KMS-11 (cell line): Measurements from ENCODE around the gene CD8B2.
"Not testable (repeated sequence)": the region's sequence is repeated elsewhere in the genome, so short reads cannot be mapped to it uniquely, and the experiment has no call there.

Experiments
- H2AFZ ChIP-seq: fragments of 200-600 bp; sonication (generic); 2 replicates; pipeline ENCODE4 v1.6.1; 2016; ENCODE audit warnings: antibody characterized with exemption, mixed run types, low read depth
- H3K27ac ChIP-seq: fragments of 200-600 bp; sonication (generic); 2 replicates; pipeline ENCODE4 v1.6.1; 2016; ENCODE audit warnings: mild to moderate bottlenecking, mixed run types
- H3K27me3 ChIP-seq: fragments of 200-600 bp; sonication (generic); 2 replicates; pipeline ENCODE4 v1.6.1; 2017; ENCODE audit warnings: mild to moderate bottlenecking, low read depth, mixed run types, moderate library complexity; ENCODE audit not compliant: insufficient read depth
- H3K36me3 ChIP-seq: fragments of 200-600 bp; sonication (generic); 2 replicates; pipeline ENCODE4 v1.6.1; 2017; ENCODE audit warnings: mild to moderate bottlenecking, mixed run types; ENCODE audit not compliant: insufficient read depth
- H3K4me1 ChIP-seq: fragments of 200-600 bp; sonication (generic); 2 replicates; pipeline ENCODE4 v1.6.1; 2016; ENCODE audit warnings: mild to moderate bottlenecking, low read depth, mixed run types; ENCODE audit not compliant: poor library complexity, severe bottlenecking
- H3K4me2 ChIP-seq: fragments of 200-600 bp; sonication (generic); 2 replicates; pipeline ENCODE4 v1.7.0; 2016; ENCODE audit warnings: mild to moderate bottlenecking, mixed run types
- H3K4me3 ChIP-seq: fragments of 200-600 bp; sonication (generic); IDR thresholded peaks from 2 replicates; pipeline ENCODE4 v1.6.1; 2017; ENCODE audit warnings: low read depth, low read length, mixed read lengths; ENCODE audit not compliant: insufficient read depth
- H3K79me2 ChIP-seq: fragments of 200-600 bp; sonication (generic); 2 replicates; pipeline ENCODE4 v1.6.1; 2016; ENCODE audit warnings: low read depth, mixed run types; ENCODE audit not compliant: insufficient read depth
- H3K9ac ChIP-seq: fragments of 200-600 bp; sonication (generic); 2 replicates; pipeline ENCODE4 v1.6.1; 2016; ENCODE audit warnings: mild to moderate bottlenecking, mixed run types
- H4K20me1 ChIP-seq: fragments of 200-600 bp; sonication (generic); 2 replicates; pipeline ENCODE4 v1.6.1; 2016; ENCODE audit warnings: mild to moderate bottlenecking, mixed run types; ENCODE audit not compliant: insufficient read depth
- TF ChIP-seq, protein P1 (sequence below): fragments of 200-600 bp; sonication (generic); conservative IDR thresholded peaks from 2 replicates; pipeline ENCODE4 v1.6.1; 2017; ENCODE audit warnings: low read depth, mild to moderate bottlenecking, antibody characterized with exemption, low read length, moderate library complexity, mixed read lengths

The CD8B2 gene

DNA sequence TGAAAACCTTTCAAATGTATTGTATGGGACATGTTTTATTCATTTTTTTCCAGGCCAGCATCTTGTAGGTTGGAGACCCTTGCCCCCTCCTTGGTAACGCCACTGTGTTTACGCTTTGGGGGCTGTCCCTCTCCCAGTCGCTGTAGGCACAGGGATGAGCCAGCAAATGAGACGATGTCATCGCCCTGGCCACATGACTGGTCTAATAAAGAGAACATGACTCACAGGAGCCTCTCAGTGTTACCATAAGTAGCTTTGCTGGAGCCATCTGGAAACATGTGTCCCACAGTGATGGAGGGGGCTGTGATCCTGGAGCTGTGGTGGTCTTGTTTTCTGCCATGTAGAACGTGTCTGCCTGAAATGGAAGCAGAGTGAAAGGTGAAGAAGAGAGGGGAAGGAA is 78.9 kb downstream of the CD8B2 start:
- no peak overlapping the region for H2AFZ ChIP-seq
- no peak overlapping the region for H3K9ac ChIP-seq
- H3K4me2 ChIP-seq: no peak overlapping the region; the same call in 1 of the 2 replicates
- no peaks in the 10 kb centered on the region for H3K27me3 ChIP-seq
- TF ChIP-seq, protein P1, sequence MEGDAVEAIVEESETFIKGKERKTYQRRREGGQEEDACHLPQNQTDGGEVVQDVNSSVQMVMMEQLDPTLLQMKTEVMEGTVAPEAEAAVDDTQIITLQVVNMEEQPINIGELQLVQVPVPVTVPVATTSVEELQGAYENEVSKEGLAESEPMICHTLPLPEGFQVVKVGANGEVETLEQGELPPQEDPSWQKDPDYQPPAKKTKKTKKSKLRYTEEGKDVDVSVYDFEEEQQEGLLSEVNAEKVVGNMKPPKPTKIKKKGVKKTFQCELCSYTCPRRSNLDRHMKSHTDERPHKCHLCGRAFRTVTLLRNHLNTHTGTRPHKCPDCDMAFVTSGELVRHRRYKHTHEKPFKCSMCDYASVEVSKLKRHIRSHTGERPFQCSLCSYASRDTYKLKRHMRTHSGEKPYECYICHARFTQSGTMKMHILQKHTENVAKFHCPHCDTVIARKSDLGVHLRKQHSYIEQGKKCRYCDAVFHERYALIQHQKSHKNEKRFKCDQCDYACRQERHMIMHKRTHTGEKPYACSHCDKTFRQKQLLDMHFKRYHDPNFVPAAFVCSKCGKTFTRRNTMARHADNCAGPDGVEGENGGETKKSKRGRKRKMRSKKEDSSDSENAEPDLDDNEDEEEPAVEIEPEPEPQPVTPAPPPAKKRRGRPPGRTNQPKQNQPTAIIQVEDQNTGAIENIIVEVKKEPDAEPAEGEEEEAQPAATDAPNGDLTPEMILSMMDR: no peak
- no peaks in the 10 kb centered on the region for H4K20me1 ChIP-seq
- H3K4me3 ChIP-seq: no peak overlapping the region
- no peaks in the 10 kb centered on the region for H3K79me2 ChIP-seq
- H3K27ac ChIP-seq: no peak overlapping the region
- peaks cover 21% of the 10 kb centered on the region for H3K4me1 ChIP-seq
- no peaks in the 10 kb centered on the region for H3K36me3 ChIP-seq

- not testable (repeated sequence) for H3K9ac ChIP-seq, H3K79me2 ChIP-seq, H3K4me3 ChIP-seq, H3K27me3 ChIP-seq, H3K36me3 ChIP-seq, H4K20me1 ChIP-seq, H2AFZ ChIP-seq, H3K4me2 ChIP-seq, H3K27ac ChIP-seq
- H3K4me1 ChIP-seq: peaks cover 21% of the 10 kb centered on the region
Measured at GRCh38 chr2:106566484-106566883, 79.3 kb downstream of the CD8B2 start.

DNA sequence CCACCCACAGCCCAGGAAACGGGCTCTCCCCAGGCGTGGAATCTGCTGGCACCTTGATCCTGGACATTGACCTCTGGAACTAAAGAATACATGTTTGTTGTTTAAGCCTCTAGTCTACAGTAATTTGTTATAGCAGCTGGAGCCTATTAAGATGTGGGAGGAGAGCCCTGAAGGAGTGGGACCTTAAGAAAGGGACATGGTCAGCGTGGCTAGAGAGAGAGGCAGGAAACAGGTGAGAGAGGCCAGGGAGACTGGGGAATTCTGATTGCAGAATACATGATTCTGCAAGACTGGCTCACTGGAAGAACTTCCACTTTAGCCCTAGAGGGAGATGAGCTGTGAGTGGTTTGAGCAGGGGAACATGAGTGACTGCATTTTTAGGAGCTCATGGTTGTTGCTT is 83.2 kb downstream of the CD8B2 start:
- H3K27ac ChIP-seq: no peak overlapping the region
- no peaks in the 10 kb centered on the region for H4K20me1 ChIP-seq
- peaks cover 9% of the 10 kb centered on the region for H3K4me1 ChIP-seq
- H3K27me3 ChIP-seq: no peaks in the 10 kb centered on the region
- H3K79me2 ChIP-seq: no peaks in the 10 kb centered on the region
- TF ChIP-seq, protein P1: no peak
- H3K4me2 ChIP-seq: no peak overlapping the region
- H3K36me3 ChIP-seq: no peaks in the 10 kb centered on the region
- H3K4me3 ChIP-seq: no peak overlapping the region
- H2AFZ ChIP-seq: no peak overlapping the region
- no peak overlapping the region for H3K9ac ChIP-seq
